Measurements from ENCODE around the gene PCDH20. TPM values are rescaled to one million over a fixed set of nuclear protein-coding genes. Genes with fewer than 3 reads are reported as not detected.

Gene PCDH20
- total and polyA plus RNA-seq, 4 donors = 0.33 to 1.3 (median 0.76) TPM

- no peak for TF ChIP-seq HNF4A (conservative IDR thresholded peaks at IDR 0.05)
Observed at GRCh38 chr13:61417086-61417570, 1.5 kb upstream of the PCDH20 start (continued).

DNA sequence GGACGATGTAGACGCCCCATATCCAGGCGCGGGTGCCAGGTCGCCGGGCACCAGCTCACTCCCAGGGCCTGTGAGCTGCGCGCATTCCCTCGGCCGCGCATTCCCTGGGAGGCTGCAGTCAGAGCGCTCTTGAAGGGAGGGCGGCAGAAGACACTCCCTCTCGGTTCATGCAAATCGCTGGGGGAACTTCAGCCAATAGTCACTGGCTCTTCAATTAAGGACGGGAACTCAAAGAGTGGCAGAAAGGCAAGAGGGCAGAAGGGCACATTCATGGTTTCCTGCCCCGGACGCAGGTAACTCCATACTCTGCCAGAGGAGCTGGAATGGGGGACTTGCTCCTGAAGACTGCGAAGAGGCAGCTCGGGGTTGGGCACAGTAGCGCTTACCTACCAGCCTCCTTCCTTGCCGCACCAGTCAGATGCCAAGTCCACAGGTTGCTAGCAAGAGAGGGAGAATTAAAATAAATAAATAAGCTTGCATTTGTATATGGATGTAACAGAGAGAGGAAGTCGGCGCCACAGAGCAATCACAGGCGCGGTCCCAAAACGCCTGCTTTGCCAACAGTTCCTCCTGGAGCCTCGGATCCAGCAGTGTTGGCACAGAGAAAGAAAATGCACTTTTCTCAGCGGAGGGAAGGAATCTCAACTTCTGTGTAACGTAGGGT lies 459 bp downstream of the PCDH20 start:
- H3K9ac ChIP-seq (ENCODE audit: low read depth in 1 of 2, low read length in 2 of 2) = no peak overlapping the region
- no peaks in the 10 kb centered on the region for H3K27me3 ChIP-seq (ENCODE audit: control insufficient read depth in 4 of 4, insufficient read depth in 4 of 4, low read length in 3 of 4)
- H3K27ac ChIP-seq (ENCODE audit: low read depth in 1 of 2, low read length in 2 of 2) = no peak overlapping the region
- H3K4me1 ChIP-seq (ENCODE audit: control insufficient read depth in 4 of 4, insufficient read depth in 4 of 4, low read length in 3 of 4) = peaks cover 4 to 22% (median 16%) of the 10 kb centered on the region in 4 donors
- H3K9me3 ChIP-seq (ENCODE audit: control insufficient read depth in 4 of 4, low read length in 3 of 4) = no peaks in the 10 kb centered on the region
- H3K4me3 ChIP-seq (ENCODE audit: low read depth in 1 of 3, low read length in 3 of 3) = peak overlapping the region; percentile 49 to 73 (median 56)
- TF ChIP-seq HNF4G (IDR thresholded peaks at IDR 0.05) = peak; percentile 21
- TF ChIP-seq JUND (IDR thresholded peaks at IDR 0.05) = peak; percentile 21 to 45
- TF ChIP-seq, protein P1, sequence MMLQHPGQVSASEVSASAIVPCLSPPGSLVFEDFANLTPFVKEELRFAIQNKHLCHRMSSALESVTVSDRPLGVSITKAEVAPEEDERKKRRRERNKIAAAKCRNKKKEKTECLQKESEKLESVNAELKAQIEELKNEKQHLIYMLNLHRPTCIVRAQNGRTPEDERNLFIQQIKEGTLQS (IDR thresholded peaks at IDR 0.05) = no peak
- peak; percentile 27 for TF ChIP-seq FOXA1 (IDR thresholded peaks at IDR 0.05)
- TF ChIP-seq, protein P2, sequence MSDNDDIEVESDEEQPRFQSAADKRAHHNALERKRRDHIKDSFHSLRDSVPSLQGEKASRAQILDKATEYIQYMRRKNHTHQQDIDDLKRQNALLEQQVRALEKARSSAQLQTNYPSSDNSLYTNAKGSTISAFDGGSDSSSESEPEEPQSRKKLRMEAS (IDR thresholded peaks at IDR 0.05) = peak; percentile 30
- TF ChIP-seq TAF1 (conservative IDR thresholded peaks at IDR 0.05) = peak; percentile 90
- TF ChIP-seq RAD21 (IDR thresholded peaks at IDR 0.05) = peak; percentile 23 to 30
- TF ChIP-seq NR2F2 (IDR thresholded peaks at IDR 0.05) = no peak
- TF ChIP-seq SP1 (IDR thresholded peaks at IDR 0.05) = peak; percentile 80
- TF ChIP-seq HNF4A (conservative IDR thresholded peaks at IDR 0.05) = peak; percentile 79 to 84
- TF ChIP-seq ZBTB33 (IDR thresholded peaks at IDR 0.05) = peak; percentile 17
- TF ChIP-seq GABPA (IDR thresholded peaks at IDR 0.05 in 1 of 2, conservative IDR thresholded peaks at IDR 0.05 in 1 of 2) = peak in 1 of 2 donors; percentile 45
- TF ChIP-seq REST (IDR thresholded peaks at IDR 0.05) = peak; percentile 73
- no peak for TF ChIP-seq EGR1 (IDR thresholded peaks at IDR 0.05; ENCODE audit: low read depth in 2 of 2)
- TF ChIP-seq YY1 (IDR thresholded peaks at IDR 0.05) = peak; percentile 95
- peak; percentile 54 for TF ChIP-seq RXRA (IDR thresholded peaks at IDR 0.05)
- under 1% methylated on average over 30 of the region's 30 CpGs for WGBS
- no peaks in the 10 kb centered on the region for H3K36me3 ChIP-seq (ENCODE audit: control insufficient read depth in 4 of 4, insufficient read depth in 3 of 4, low read depth in 1 of 4, low read length in 3 of 4)
- no peak for DNase-seq (ENCODE audit: low spot score)

Data from liver (tissue), 9 donors.